Measurements from ENCODE around the gene PITPNM2. TPM values are rescaled to one million over a fixed set of nuclear protein-coding genes. Genes with fewer than 3 reads are reported as not detected.

Gene PITPNM2
- total RNA-seq, 1 experiment from 2014 or later: 15.2 TPM

DNA sequence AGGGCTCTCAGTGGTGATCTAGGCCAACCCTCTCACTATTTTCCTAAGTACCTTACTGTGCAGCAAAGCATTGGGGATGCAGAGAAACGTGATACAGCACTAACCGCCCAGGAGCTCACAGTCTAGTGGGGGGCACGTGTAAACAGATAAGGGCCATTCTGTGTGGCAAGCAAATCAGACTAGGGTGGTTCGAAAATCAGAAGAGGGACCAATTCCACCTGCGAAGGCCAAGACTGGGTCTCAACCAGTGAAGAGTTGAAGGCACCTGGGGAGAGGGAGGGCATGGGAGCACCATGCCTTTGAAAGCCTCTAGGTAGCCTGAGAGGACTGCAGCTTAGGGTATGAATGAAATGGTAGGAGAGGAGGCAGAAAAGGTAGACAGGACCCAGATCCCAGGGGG is 2.2 kb downstream of the PITPNM2 start:
- no peak overlapping the region for H3K4me3 ChIP-seq (replicated peaks in 1 of 2; ENCODE audit: low read depth in 1 of 2, low read length in 2 of 2)
- H3K79me2 ChIP-seq (ENCODE audit: insufficient read depth, low read length): peaks cover 33% of the 10 kb centered on the region
- no peak overlapping the region for H3K4me2 ChIP-seq (ENCODE audit: low read length)
- no peaks in the 10 kb centered on the region for H3K9me3 ChIP-seq (ENCODE audit: control insufficient read depth in 1 of 2, insufficient read depth in 1 of 2, low read depth in 1 of 2, low read length in 2 of 2)
- H2AFZ ChIP-seq (ENCODE audit: low read depth, low read length, poor library complexity, severe bottlenecking): no peak overlapping the region
- POLR2A ChIA-PET: no interaction called here
- TF ChIP-seq JUND (IDR thresholded peaks at IDR 0.05) (no peak), EZH2 (IDR thresholded peaks at IDR 0.05) (no peak), CBX3 (IDR thresholded peaks at IDR 0.05; ENCODE audit: low read depth) (no peak), CEBPB (IDR thresholded peaks at IDR 0.05; ENCODE audit: low read depth) (no peak), TCF7L2 (IDR thresholded peaks at IDR 0.05; ENCODE audit: borderline replicate concordance, extremely low read depth, insufficient read depth, insufficient read length) (no peak), EZH2phosphoT487 (IDR thresholded peaks at IDR 0.05; ENCODE audit: borderline replicate concordance) (no peak), RAD21 (IDR thresholded peaks at IDR 0.05; ENCODE audit: low read depth) (no peak), FOSL1 (IDR thresholded peaks at IDR 0.05; ENCODE audit: low read depth) (no peak), ZFX (IDR thresholded peaks at IDR 0.05) (no peak), EGR1 (IDR thresholded peaks at IDR 0.05; ENCODE audit: low read depth) (no peak), POLR2A (IDR thresholded peaks at IDR 0.05; ENCODE audit: borderline replicate concordance, extremely low read depth, insufficient read depth, insufficient read length) (no peak), POLR2AphosphoS5 (IDR thresholded peaks at IDR 0.05; ENCODE audit: low read depth, low read length) (no peak), SP1 (IDR thresholded peaks at IDR 0.05; ENCODE audit: low read depth) (no peak), YY1 (IDR thresholded peaks at IDR 0.05; ENCODE audit: extremely low read depth, insufficient replicate concordance, low read depth, low read length) (no peak), ELF1 (IDR thresholded peaks at IDR 0.05; ENCODE audit: borderline replicate concordance, low read depth) (no peak), SIN3A (IDR thresholded peaks at IDR 0.05; ENCODE audit: low read depth) (no peak)
- TF ChIP-seq, protein P1, sequence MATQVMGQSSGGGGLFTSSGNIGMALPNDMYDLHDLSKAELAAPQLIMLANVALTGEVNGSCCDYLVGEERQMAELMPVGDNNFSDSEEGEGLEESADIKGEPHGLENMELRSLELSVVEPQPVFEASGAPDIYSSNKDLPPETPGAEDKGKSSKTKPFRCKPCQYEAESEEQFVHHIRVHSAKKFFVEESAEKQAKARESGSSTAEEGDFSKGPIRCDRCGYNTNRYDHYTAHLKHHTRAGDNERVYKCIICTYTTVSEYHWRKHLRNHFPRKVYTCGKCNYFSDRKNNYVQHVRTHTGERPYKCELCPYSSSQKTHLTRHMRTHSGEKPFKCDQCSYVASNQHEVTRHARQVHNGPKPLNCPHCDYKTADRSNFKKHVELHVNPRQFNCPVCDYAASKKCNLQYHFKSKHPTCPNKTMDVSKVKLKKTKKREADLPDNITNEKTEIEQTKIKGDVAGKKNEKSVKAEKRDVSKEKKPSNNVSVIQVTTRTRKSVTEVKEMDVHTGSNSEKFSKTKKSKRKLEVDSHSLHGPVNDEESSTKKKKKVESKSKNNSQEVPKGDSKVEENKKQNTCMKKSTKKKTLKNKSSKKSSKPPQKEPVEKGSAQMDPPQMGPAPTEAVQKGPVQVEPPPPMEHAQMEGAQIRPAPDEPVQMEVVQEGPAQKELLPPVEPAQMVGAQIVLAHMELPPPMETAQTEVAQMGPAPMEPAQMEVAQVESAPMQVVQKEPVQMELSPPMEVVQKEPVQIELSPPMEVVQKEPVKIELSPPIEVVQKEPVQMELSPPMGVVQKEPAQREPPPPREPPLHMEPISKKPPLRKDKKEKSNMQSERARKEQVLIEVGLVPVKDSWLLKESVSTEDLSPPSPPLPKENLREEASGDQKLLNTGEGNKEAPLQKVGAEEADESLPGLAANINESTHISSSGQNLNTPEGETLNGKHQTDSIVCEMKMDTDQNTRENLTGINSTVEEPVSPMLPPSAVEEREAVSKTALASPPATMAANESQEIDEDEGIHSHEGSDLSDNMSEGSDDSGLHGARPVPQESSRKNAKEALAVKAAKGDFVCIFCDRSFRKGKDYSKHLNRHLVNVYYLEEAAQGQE (IDR thresholded peaks at IDR 0.05; ENCODE audit: low read depth): no peak
- TF ChIP-seq, protein P2, sequence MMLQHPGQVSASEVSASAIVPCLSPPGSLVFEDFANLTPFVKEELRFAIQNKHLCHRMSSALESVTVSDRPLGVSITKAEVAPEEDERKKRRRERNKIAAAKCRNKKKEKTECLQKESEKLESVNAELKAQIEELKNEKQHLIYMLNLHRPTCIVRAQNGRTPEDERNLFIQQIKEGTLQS (IDR thresholded peaks at IDR 0.05): no peak
- TF ChIP-seq, protein P3, sequence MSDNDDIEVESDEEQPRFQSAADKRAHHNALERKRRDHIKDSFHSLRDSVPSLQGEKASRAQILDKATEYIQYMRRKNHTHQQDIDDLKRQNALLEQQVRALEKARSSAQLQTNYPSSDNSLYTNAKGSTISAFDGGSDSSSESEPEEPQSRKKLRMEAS (IDR thresholded peaks at IDR 0.05): no peak
- TF ChIP-seq, protein P4, sequence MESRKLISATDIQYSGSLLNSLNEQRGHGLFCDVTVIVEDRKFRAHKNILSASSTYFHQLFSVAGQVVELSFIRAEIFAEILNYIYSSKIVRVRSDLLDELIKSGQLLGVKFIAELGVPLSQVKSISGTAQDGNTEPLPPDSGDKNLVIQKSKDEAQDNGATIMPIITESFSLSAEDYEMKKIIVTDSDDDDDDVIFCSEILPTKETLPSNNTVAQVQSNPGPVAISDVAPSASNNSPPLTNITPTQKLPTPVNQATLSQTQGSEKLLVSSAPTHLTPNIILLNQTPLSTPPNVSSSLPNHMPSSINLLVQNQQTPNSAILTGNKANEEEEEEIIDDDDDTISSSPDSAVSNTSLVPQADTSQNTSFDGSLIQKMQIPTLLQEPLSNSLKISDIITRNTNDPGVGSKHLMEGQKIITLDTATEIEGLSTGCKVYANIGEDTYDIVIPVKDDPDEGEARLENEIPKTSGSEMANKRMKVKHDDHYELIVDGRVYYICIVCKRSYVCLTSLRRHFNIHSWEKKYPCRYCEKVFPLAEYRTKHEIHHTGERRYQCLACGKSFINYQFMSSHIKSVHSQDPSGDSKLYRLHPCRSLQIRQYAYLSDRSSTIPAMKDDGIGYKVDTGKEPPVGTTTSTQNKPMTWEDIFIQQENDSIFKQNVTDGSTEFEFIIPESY (IDR thresholded peaks at IDR 0.05; ENCODE audit: extremely low read depth, insufficient replicate concordance, low read length): no peak
- no peaks in the 10 kb centered on the region for H3K36me3 ChIP-seq (ENCODE audit: control insufficient read depth in 1 of 2, insufficient read depth in 2 of 2, low read length in 2 of 2)
- H3K9ac ChIP-seq (ENCODE audit: low read length): no peak overlapping the region
- peaks cover 11 to 31% of the 10 kb centered on the region in 2 experiments; a peak in 3 of 4 replicates for H3K4me1 ChIP-seq (ENCODE audit: control insufficient read depth in 1 of 2, insufficient read depth in 2 of 2, low read length in 2 of 2)
- no peaks in the 10 kb centered on the region for H3K27me3 ChIP-seq (ENCODE audit: insufficient read depth, low read length)
- no peaks in the 10 kb centered on the region for H4K20me1 ChIP-seq (ENCODE audit: insufficient read depth)
- no TSS peak for BruUV-seq (replicated peaks)
- DNase-seq (ENCODE audit: low read depth, low spot score) (no peak), ATAC-seq (no peak)
- intact Hi-C loops (cut with micrococcal nuclease): loop anchor here (5.0 to 10.0 kb wide), 2 partner anchors 106 to 174 kb away; partner anchors contain the start of gene OGFOD2
- CTCF ChIA-PET: no interaction called here
- H3K9me2 ChIP-seq (ENCODE audit: insufficient read depth): no peaks in the 10 kb centered on the region
- RAD21 ChIA-PET (ENCODE audit: low non-redundant PET in 1 of 2, low total read pairs in 2 of 2, uncharacterized antibody in 2 of 2, unreplicated experiment in 2 of 2): no interaction called here
- no peak overlapping the region for H3K27ac ChIP-seq (ENCODE audit: low read depth, low read length)

All from HCT116 (cell line).